Measurements from ENCODE around the gene TGFB1I1.
A peak's percentile ranks its signal among the peaks of the same experiment; 100 is the strongest.

Gene TGFB1I1

GRCh38 chr16:31455601-31456314 lies 16.2 kb upstream of the TGFB1I1 start:
- FAIRE-seq: no peak
- no peak; the same call in 1 of the 2 replicates for TF ChIP-seq POLR2AphosphoS5 (IDR thresholded peaks at IDR 0.05; ENCODE audit: low read depth, low read length)
- TF ChIP-seq TAF1 (IDR thresholded peaks at IDR 0.05; ENCODE audit: borderline replicate concordance, low read depth, low read length): no peak
- TF ChIP-seq POLR2A (IDR thresholded peaks at IDR 0.05; ENCODE audit: low read depth, low read length): no peak
- DNase-seq (ENCODE audit: insufficient read length): no peak

DNA sequence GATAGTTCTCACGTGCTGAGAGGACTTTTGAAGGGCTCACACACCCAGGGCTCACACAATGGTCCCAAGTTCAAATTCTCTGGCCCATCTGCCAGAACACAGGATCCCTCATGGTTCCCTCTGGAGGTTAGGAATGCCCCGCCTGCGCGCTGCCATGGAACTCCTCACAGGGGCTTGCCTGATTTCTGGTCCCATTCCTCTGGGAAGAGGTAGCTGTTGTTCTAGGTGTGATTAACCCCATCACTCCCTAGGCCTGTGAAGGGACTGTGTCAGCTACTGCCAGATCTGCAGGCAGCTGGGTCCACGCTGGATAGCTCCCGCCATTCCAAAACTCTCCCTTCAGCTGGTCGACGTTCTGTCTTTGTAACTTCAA lies 15.0 kb upstream of the TGFB1I1 start:
- DNase-seq (ENCODE audit: insufficient read length) (no peak), FAIRE-seq (no peak)
- TF ChIP-seq POLR2A (IDR thresholded peaks at IDR 0.05; ENCODE audit: low read depth, low read length): no peak
- no peak for TF ChIP-seq POLR2AphosphoS5 (IDR thresholded peaks at IDR 0.05; ENCODE audit: low read depth, low read length)
- no peak for TF ChIP-seq TAF1 (IDR thresholded peaks at IDR 0.05; ENCODE audit: borderline replicate concordance, low read depth, low read length)

- DNase-seq (ENCODE audit: insufficient read length): no peak
- TF ChIP-seq POLR2A (IDR thresholded peaks at IDR 0.05; ENCODE audit: low read depth, low read length) (peak; percentile 23; the same call in 1 of the 2 replicates), POLR2AphosphoS5 (IDR thresholded peaks at IDR 0.05; ENCODE audit: low read depth, low read length) (no peak), TAF1 (IDR thresholded peaks at IDR 0.05; ENCODE audit: borderline replicate concordance, low read depth, low read length) (0 out of 2 replicates have a peak, but pooled peaks have one; percentile 4)
- peak; percentile 65 for FAIRE-seq
Measured at GRCh38 chr16:31458073-31458843, 13.7 kb upstream of the TGFB1I1 start.

- no peak for FAIRE-seq
- DNase-seq (ENCODE audit: insufficient read length): peak; percentile 81
- TF ChIP-seq TAF1 (IDR thresholded peaks at IDR 0.05; ENCODE audit: borderline replicate concordance, low read depth, low read length) (peak; percentile 96), POLR2A (IDR thresholded peaks at IDR 0.05; ENCODE audit: low read depth, low read length) (peak; percentile 97), POLR2AphosphoS5 (IDR thresholded peaks at IDR 0.05; ENCODE audit: low read depth, low read length) (peak; percentile 95)
Measured at GRCh38 chr16:31458844-31459686, 12.9 kb upstream of the TGFB1I1 start, which contains the start of gene ARMC5. Gene ARMC5, plus strand, starts transcription at chr16:31459501. Its CDS starts 24 bp downstream, at chr16:31459525.

- DNase-seq (ENCODE audit: insufficient read length) (peak; percentile 84), FAIRE-seq (peak; percentile 98)
- TF ChIP-seq POLR2A (IDR thresholded peaks at IDR 0.05; ENCODE audit: low read depth, low read length): peak; percentile 43; the same call in 1 of the 2 replicates
- peak; percentile 2 for TF ChIP-seq POLR2AphosphoS5 (IDR thresholded peaks at IDR 0.05; ENCODE audit: low read depth, low read length)
- TF ChIP-seq TAF1 (IDR thresholded peaks at IDR 0.05; ENCODE audit: borderline replicate concordance, low read depth, low read length): no peak
Measured at GRCh38 chr16:31459687-31460581, 12.0 kb upstream of the TGFB1I1 start.

DNA sequence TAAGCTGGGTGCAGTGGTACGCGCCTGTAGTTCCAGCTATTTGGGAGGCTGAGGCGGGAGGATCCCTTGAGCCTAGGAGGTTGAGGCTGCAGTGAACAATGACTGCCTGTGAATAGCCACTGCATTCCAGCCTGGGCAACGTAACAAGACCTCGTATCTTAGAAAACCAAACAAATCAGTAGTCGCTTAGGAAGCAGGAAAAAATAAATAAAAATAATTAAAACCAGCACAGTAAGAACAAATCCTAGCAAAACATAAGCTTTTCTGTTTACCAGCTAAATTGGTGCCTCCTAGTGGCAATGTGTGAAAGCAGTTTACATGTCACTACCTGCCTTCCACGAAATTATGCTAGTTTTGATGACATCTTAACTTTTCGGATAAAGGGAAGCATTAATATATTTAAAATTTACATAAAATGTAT lies 11.4 kb upstream of the TGFB1I1 start:
- DNase-seq (ENCODE audit: insufficient read length) (no peak), FAIRE-seq (no peak)
- TF ChIP-seq POLR2A (IDR thresholded peaks at IDR 0.05; ENCODE audit: low read depth, low read length): no peak
- no peak for TF ChIP-seq TAF1 (IDR thresholded peaks at IDR 0.05; ENCODE audit: borderline replicate concordance, low read depth, low read length)
- TF ChIP-seq POLR2AphosphoS5 (IDR thresholded peaks at IDR 0.05; ENCODE audit: low read depth, low read length): no peak

- FAIRE-seq (no peak), DNase-seq (ENCODE audit: insufficient read length) (no peak)
- TF ChIP-seq POLR2AphosphoS5 (IDR thresholded peaks at IDR 0.05; ENCODE audit: low read depth, low read length) (no peak), TAF1 (IDR thresholded peaks at IDR 0.05; ENCODE audit: borderline replicate concordance, low read depth, low read length) (no peak), POLR2A (IDR thresholded peaks at IDR 0.05; ENCODE audit: low read depth, low read length) (no peak)
Measured at GRCh38 chr16:31461201-31461920, 10.6 kb upstream of the TGFB1I1 start.

GRCh38 chr16:31461921-31462804 lies 9.8 kb upstream of the TGFB1I1 start:
- TF ChIP-seq POLR2A (IDR thresholded peaks at IDR 0.05; ENCODE audit: low read depth, low read length) (no peak), POLR2AphosphoS5 (IDR thresholded peaks at IDR 0.05; ENCODE audit: low read depth, low read length) (no peak), TAF1 (IDR thresholded peaks at IDR 0.05; ENCODE audit: borderline replicate concordance, low read depth, low read length) (no peak)
- no peak for DNase-seq (ENCODE audit: insufficient read length)
- FAIRE-seq: no peak

DNA sequence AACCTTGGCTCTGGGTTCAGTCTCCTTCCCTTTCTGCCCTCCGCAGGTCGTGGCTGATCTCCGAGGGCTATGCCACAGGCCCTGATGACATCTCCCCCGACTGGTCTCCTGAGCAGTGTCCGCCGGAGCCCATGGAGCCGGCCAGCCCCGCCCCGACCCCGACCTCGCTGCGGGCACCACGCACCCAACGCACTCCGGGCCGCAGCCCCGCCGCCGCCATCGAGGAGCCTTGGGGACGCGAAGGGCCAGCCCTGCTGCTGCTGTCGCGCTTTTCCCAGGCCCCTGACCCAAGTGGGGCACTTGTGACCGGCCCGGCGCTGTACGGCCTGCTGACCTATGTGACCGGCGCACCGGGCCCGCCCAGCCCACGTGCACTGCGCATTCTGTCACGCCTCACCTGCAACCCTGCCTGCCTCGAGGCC lies 7.6 kb upstream of the TGFB1I1 start:
- no peak for FAIRE-seq
- TF ChIP-seq POLR2AphosphoS5 (IDR thresholded peaks at IDR 0.05; ENCODE audit: low read depth, low read length): no peak
- no peak for TF ChIP-seq TAF1 (IDR thresholded peaks at IDR 0.05; ENCODE audit: borderline replicate concordance, low read depth, low read length)
- no peak for TF ChIP-seq POLR2A (IDR thresholded peaks at IDR 0.05; ENCODE audit: low read depth, low read length)
- DNase-seq (ENCODE audit: insufficient read length): no peak
